Calu3 (cell line): ENCODE data around the gene SPIRE1. TPM values are rescaled to one million over a fixed set of nuclear protein-coding genes. Genes with fewer than 3 reads are reported as not detected.
"Not testable (repeated sequence)": the region's sequence is repeated elsewhere in the genome, so short reads cannot be mapped to it uniquely, and the experiment has no call there.

Experiments used
- BruUV-seq: library from RNA; stranded (reverse); fragments of 400-500 nt; replicated peaks from 2 replicates; lab custom pipeline; 2021; lab: Mats Ljungman, UMichigan
- CTCF ChIA-PET: fragments of 300-600 bp; sonication (Branson Sonifier 250); formaldehyde crosslinking; loops from one replicate; lab custom pipeline; 2022; ENCODE audit warnings: antibody characterized with exemption; lab: Charles Lee
- DNase-seq: peaks from one replicate; pipeline ENCODE4 v3.0.0; 2022
- H3K27ac Mint-ChIP-seq: one replicate; pipeline ENCODE4 v1.8.0; 2022; ENCODE audit warnings: mixed read lengths; ENCODE audit not compliant: unreplicated experiment
- H3K27me3 Mint-ChIP-seq: one replicate; pipeline ENCODE4 v1.8.0; 2022; ENCODE audit warnings: mixed read lengths; ENCODE audit not compliant: unreplicated experiment
- H3K36me3 Mint-ChIP-seq: one replicate; pipeline ENCODE4 v1.8.0; 2022; ENCODE audit warnings: mild to moderate bottlenecking, moderate library complexity, mixed read lengths; ENCODE audit not compliant: insufficient read depth, unreplicated experiment
- H3K4me1 Mint-ChIP-seq: one replicate; pipeline ENCODE4 v1.8.0; 2022; ENCODE audit warnings: mild to moderate bottlenecking, low read depth, mixed read lengths; ENCODE audit not compliant: unreplicated experiment
- H3K4me3 Mint-ChIP-seq: one replicate; pipeline ENCODE4 v1.8.0; 2022; ENCODE audit warnings: mild to moderate bottlenecking, low read depth, moderate library complexity, mixed read lengths; ENCODE audit not compliant: unreplicated experiment
- H3K9me3 Mint-ChIP-seq: one replicate; pipeline ENCODE4 v1.8.0; 2022; ENCODE audit warnings: low read depth, mixed read lengths; ENCODE audit not compliant: unreplicated experiment
- CTCF ChIP-seq: fragments of 200-600 bp; IDR thresholded peaks from one replicate; pipeline ENCODE4 v1.8.0; 2022; ENCODE audit warnings: antibody characterized with exemption; ENCODE audit not compliant: unreplicated experiment
- intact Hi-C: fragments of 100-400 bp; cut with micrococcal nuclease; formaldehyde crosslinking; loops from one replicate; pipeline ENCODE4 v1.10.0; 2022; ENCODE audit not compliant: unreplicated experiment
- total RNA-seq: library from RNA; stranded (reverse); gene quantifications from 2 replicates; pipeline ENCODE4 v1.2.3, GENCODE V29; 2022

The SPIRE1 gene
- total RNA-seq, 1 experiment from 2014 or later, result 98.6 TPM

GRCh38 chr18:12543697-12544096 lies 114.2 kb downstream of the SPIRE1 start:
- Mint-ChIP-seq H3K36me3 (peaks cover 34% of the 10 kb centered on the region), H3K27ac (peak overlapping the region; percentile 8), H3K4me1 (peaks cover 61% of the 10 kb centered on the region), H3K27me3 (no peaks in the 10 kb centered on the region), H3K4me3 (no peak overlapping the region), H3K9me3 (peaks cover 3% of the 10 kb centered on the region)
- TF ChIP-seq CTCF, result no peak
- DNase-seq, result no peak
- intact Hi-C loops, result loop anchor here (5.0 kb wide), 1 partner anchor 54 kb away; no protein-coding TSS in a partner anchor
- CTCF ChIA-PET, result no interaction called here
- no TSS peak for BruUV-seq

GRCh38 chr18:12540751-12541150 lies 117.2 kb downstream of the SPIRE1 start:
- BruUV-seq, result no TSS peak
- intact Hi-C loops, result loop anchor here (2.0 to 5.0 kb wide), 2 partner anchors 57 to 118 kb away; partner anchors contain the start of gene SPIRE1
- H3K4me3 Mint-ChIP-seq, result no peak overlapping the region
- DNase-seq, result peak; percentile 14
- H3K27me3 Mint-ChIP-seq, result no peaks in the 10 kb centered on the region
- CTCF ChIA-PET, result interaction anchor here (0.7 to 2.0 kb wide), 4 partner anchors 11 to 118 kb away, joined by 3 to 9 read pairs (median 4); no protein-coding TSS in a partner anchor
- peaks cover 29% of the 10 kb centered on the region for H3K36me3 Mint-ChIP-seq
- H3K4me1 Mint-ChIP-seq, result peaks cover 50% of the 10 kb centered on the region
- no peak for TF ChIP-seq CTCF
- H3K27ac Mint-ChIP-seq, result no peak overlapping the region
- H3K9me3 Mint-ChIP-seq, result peaks cover 3% of the 10 kb centered on the region

GRCh38 chr18:12539158-12539557 lies 118.7 kb downstream of the SPIRE1 start:
- BruUV-seq, DNase-seq, intact Hi-C loops, H3K9me3 Mint-ChIP-seq, H3K27me3 Mint-ChIP-seq, H3K4me3 Mint-ChIP-seq: not testable (repeated sequence)
- peaks cover 29% of the 10 kb centered on the region for H3K36me3 Mint-ChIP-seq
- peak overlapping the region; percentile 70 for H3K27ac Mint-ChIP-seq
- peaks cover 49% of the 10 kb centered on the region for H3K4me1 Mint-ChIP-seq
- CTCF ChIA-PET, result interaction anchor here (0.7 to 2.0 kb wide), 11 partner anchors 36 to 261 kb away, joined by 3 to 12 read pairs (median 3); no protein-coding TSS in a partner anchor

- peaks cover 14% of the 10 kb centered on the region for H3K4me1 Mint-ChIP-seq
- intact Hi-C loops, result no loop called here
- H3K9me3 Mint-ChIP-seq, result no peaks in the 10 kb centered on the region
- CTCF ChIA-PET, result no interaction called here
- no peak for TF ChIP-seq CTCF
- H3K27ac Mint-ChIP-seq, result no peak overlapping the region
- BruUV-seq, result no TSS peak
- no peak for DNase-seq
- H3K4me3 Mint-ChIP-seq, result no peak overlapping the region
- H3K36me3 Mint-ChIP-seq, result peaks cover 16% of the 10 kb centered on the region
- no peaks in the 10 kb centered on the region for H3K27me3 Mint-ChIP-seq
These were observed 123.1 kb downstream of the SPIRE1 start for GRCh38 chr18:12534820-12535219.

GRCh38 chr18:12532661-12533060 lies 125.2 kb downstream of the SPIRE1 start:
- CTCF ChIA-PET, result no interaction called here
- no TSS peak for BruUV-seq
- no peaks in the 10 kb centered on the region for H3K9me3 Mint-ChIP-seq
- peaks cover 8% of the 10 kb centered on the region for H3K4me1 Mint-ChIP-seq
- no peak for TF ChIP-seq CTCF
- no peak overlapping the region for H3K27ac Mint-ChIP-seq
- intact Hi-C loops, result no loop called here
- DNase-seq, result no peak
- H3K27me3 Mint-ChIP-seq, result no peaks in the 10 kb centered on the region
- peaks cover 4% of the 10 kb centered on the region for H3K36me3 Mint-ChIP-seq
- H3K4me3 Mint-ChIP-seq, result no peak overlapping the region
